Mucosa of stomach (tissue), 1 donor: ENCODE data around the gene GAPDH.
"Not testable (repeated sequence)": the region's sequence is repeated elsewhere in the genome, so short reads cannot be mapped to it uniquely, and the experiment has no call there.

Source experiments
- H3K27me3 ChIP-seq: one replicate; pipeline ENCODE4 v1.7.0; 2013; ENCODE audit warnings: mild to moderate bottlenecking, low read length; ENCODE audit not compliant: control insufficient read depth, insufficient read depth
- H3K36me3 ChIP-seq: one replicate; pipeline ENCODE4 v1.7.0; 2013; ENCODE audit warnings: low read length; ENCODE audit not compliant: control insufficient read depth, insufficient read depth
- H3K4me1 ChIP-seq: one replicate; pipeline ENCODE4 v1.7.0; 2013; ENCODE audit warnings: mild to moderate bottlenecking, low read length; ENCODE audit not compliant: control insufficient read depth, insufficient read depth
- H3K4me3 ChIP-seq: one replicate; pipeline ENCODE4 v1.7.0; 2013; ENCODE audit warnings: low read length
- H3K9ac ChIP-seq: one replicate; pipeline ENCODE4 v1.7.0; 2013; ENCODE audit warnings: mild to moderate bottlenecking, low read length, moderate library complexity
- H3K9me3 ChIP-seq: one replicate; pipeline ENCODE4 v1.7.0; 2013; ENCODE audit warnings: mild to moderate bottlenecking, low read length, moderate library complexity; ENCODE audit not compliant: control insufficient read depth
- donor health status: Pancreatic carcinoma.

Gene GAPDH

GRCh38 chr12:6550294-6551062, 16.2 kb downstream of the GAPDH start:
- Histone ChIP-seq H3K4me3 (no peak overlapping the region), H3K4me1 (peaks cover 31% of the 10 kb centered on the region), H3K27me3 (no peaks in the 10 kb centered on the region), H3K9me3 (no peaks in the 10 kb centered on the region), H3K36me3 (no peaks in the 10 kb centered on the region), H3K9ac (no peak overlapping the region)

DNA sequence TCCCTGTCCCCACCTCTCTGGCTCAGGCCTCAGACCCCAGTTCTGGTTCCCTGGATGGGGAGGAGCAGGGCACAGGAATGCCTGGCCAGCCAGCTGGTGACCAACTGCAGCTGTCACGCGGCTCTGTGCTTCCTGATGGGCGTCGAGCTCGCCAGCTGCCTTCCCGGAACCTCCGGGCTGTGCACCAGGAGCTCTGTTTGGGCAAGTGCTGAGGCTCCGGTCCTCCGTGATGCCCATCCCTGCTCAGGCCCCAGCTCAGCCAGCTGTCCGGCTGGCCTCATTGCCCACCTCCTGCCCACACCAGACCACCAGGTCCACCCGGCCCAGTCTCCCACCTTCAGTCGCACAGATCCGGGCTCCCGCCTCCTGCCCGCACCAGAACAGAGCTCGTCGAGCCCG, 16.7 kb downstream of the GAPDH start:
- no peaks in the 10 kb centered on the region for H3K27me3 ChIP-seq
- peaks cover 31% of the 10 kb centered on the region for H3K4me1 ChIP-seq
- H3K4me3 ChIP-seq, result no peak overlapping the region
- H3K9me3 ChIP-seq, result no peaks in the 10 kb centered on the region
- no peak overlapping the region for H3K9ac ChIP-seq
- no peaks in the 10 kb centered on the region for H3K36me3 ChIP-seq

GRCh38 chr12:6551496-6552139, 17.3 kb downstream of the GAPDH start:
- Histone ChIP-seq H3K36me3 (peaks cover 1% of the 10 kb centered on the region), H3K27me3 (no peaks in the 10 kb centered on the region), H3K4me3 (no peak overlapping the region), H3K4me1 (peaks cover 31% of the 10 kb centered on the region), H3K9ac (peak overlapping the region; percentile 18), H3K9me3 (no peaks in the 10 kb centered on the region)

GRCh38 chr12:6552140-6552551, 17.8 kb downstream of the GAPDH start:
- Histone ChIP-seq H3K27me3 (no peaks in the 10 kb centered on the region), H3K4me1 (peaks cover 31% of the 10 kb centered on the region), H3K36me3 (peaks cover 7% of the 10 kb centered on the region), H3K4me3 (no peak overlapping the region), H3K9me3 (no peaks in the 10 kb centered on the region), H3K9ac (peak overlapping the region; percentile 23)

- peaks cover 31% of the 10 kb centered on the region for H3K4me1 ChIP-seq
Measured at GRCh38 chr12:6553051-6553868, 18.9 kb downstream of the GAPDH start.

GRCh38 chr12:6554168-6555017, 20.1 kb downstream of the GAPDH start:
- peaks cover 31% of the 10 kb centered on the region for H3K4me1 ChIP-seq
- no peaks in the 10 kb centered on the region for H3K27me3 ChIP-seq
- no peaks in the 10 kb centered on the region for H3K9me3 ChIP-seq
- peaks cover 8% of the 10 kb centered on the region for H3K36me3 ChIP-seq
- H3K9ac ChIP-seq, result no peak overlapping the region
- no peak overlapping the region for H3K4me3 ChIP-seq

More at GRCh38 chr12:6553051-6553868, 18.9 kb downstream of the GAPDH start:
- peaks cover 8% of the 10 kb centered on the region for H3K36me3 ChIP-seq
- H3K9me3 ChIP-seq, result no peaks in the 10 kb centered on the region
- no peak overlapping the region for H3K4me3 ChIP-seq
- H3K9ac ChIP-seq, result no peak overlapping the region
- H3K27me3 ChIP-seq, result no peaks in the 10 kb centered on the region

DNA sequence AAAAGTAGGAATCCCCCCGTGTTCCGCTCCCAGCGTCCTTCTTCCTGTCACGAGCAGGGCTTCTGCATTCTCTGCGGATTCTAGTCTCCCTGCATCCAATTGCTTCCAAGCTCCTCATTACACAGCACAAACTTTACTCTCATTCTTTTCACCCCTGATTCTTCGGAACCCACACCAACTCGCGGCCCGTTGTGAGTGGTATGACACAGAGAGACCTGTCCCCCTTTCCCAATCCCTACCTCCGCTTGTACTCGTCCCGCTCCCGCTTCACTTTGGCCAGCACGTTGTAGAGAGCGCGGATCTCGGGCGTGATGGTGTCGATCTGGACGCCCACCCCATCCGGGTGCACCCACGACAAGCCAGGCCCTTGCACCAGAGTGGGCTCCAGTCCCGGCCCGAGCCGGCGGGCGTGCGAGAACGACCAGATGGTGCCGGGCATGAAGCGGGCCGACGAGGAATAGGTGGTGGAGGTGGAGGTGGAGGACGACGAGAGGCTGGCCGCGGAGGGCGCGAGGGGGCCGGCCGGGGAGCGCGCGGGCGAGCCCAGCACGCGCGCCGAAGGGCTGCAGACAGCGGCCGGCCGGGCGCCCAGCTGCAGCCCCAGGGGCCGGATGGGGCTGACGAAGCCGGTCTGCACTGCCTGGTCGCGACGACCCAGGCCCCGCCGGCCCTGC, 20.8 kb downstream of the GAPDH start:
- Histone ChIP-seq H3K9me3 (no peaks in the 10 kb centered on the region), H3K4me3 (no peak overlapping the region), H3K4me1 (peaks cover 31% of the 10 kb centered on the region), H3K9ac (no peak overlapping the region), H3K27me3 (no peaks in the 10 kb centered on the region), H3K36me3 (peaks cover 16% of the 10 kb centered on the region)

- H3K27me3 ChIP-seq, H3K4me3 ChIP-seq, H3K9me3 ChIP-seq, H3K9ac ChIP-seq: not testable (repeated sequence)
- Histone ChIP-seq H3K4me1 (peaks cover 20% of the 10 kb centered on the region), H3K36me3 (peaks cover 28% of the 10 kb centered on the region)
Measured at GRCh38 chr12:6556496-6556817, 22.1 kb downstream of the GAPDH start.

GRCh38 chr12:6556857-6557256, 22.5 kb downstream of the GAPDH start:
- peaks cover 31% of the 10 kb centered on the region for H3K36me3 ChIP-seq
- peaks cover 17% of the 10 kb centered on the region for H3K4me1 ChIP-seq
- no peaks in the 10 kb centered on the region for H3K9me3 ChIP-seq
- H3K27me3 ChIP-seq, result no peaks in the 10 kb centered on the region
- no peak overlapping the region for H3K4me3 ChIP-seq
- H3K9ac ChIP-seq, result no peak overlapping the region

DNA sequence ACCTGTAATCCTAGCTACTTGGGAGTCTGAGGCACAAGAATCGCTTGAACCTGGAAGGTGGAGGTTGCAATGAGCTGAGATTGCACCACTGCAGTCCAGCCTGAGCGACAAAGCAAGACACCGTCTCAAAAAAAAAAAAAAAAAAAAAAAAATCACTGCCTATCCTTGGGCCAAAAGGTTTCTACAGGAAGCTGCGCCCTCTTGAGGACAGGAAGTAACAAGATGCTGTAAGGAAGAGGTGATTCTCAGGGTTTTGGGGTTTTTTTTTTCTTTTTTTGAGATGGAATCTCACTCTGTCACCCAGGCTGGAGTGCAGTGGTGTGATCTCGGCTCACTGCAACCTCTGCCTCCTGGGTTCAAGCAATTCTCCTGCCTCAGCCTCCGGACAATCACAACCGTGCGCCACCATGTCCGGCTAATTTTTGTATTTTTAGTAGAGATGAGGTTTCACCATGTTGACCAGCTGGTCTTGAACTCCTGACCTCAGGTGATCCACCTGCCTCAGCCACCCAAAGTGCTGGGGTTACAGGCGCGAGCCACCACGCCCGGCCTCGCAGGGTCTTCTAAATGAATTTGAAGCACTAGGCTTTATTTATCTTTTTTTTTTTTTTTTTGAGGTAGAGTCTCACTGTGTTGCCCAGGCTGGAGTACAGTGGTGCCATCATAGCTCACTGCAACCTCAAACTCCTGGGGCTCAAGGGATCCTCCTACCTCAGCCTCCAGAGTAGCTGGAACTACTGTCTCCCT, 23.9 kb downstream of the GAPDH start:
- H3K4me1 ChIP-seq, H3K27me3 ChIP-seq, H3K9me3 ChIP-seq, H3K9ac ChIP-seq, H3K4me3 ChIP-seq: not testable (repeated sequence)
- peaks cover 37% of the 10 kb centered on the region for H3K36me3 ChIP-seq

GRCh38 chr12:6559500-6559899, 25.2 kb downstream of the GAPDH start:
- Histone ChIP-seq H3K36me3 (peaks cover 39% of the 10 kb centered on the region), H3K4me3 (no peak overlapping the region), H3K4me1 (no peaks in the 10 kb centered on the region), H3K9me3 (no peaks in the 10 kb centered on the region), H3K9ac (no peak overlapping the region), H3K27me3 (no peaks in the 10 kb centered on the region)
